Measurements from ENCODE around the gene PRPS1L1. TPM values are rescaled to one million over a fixed set of nuclear protein-coding genes. Genes with fewer than 3 reads are reported as not detected.

Gene PRPS1L1
- polyA plus RNA-seq, 5 donors: not detected

Other genes starting within 250 kb of the PRPS1L1 start
- 10 to 100 TPM; 23.9 to 46.6 (median 44.8) TPM for gene SNX13, start 87.4 kb downstream of the PRPS1L1 start, polyA plus RNA-seq (ENCODE audit: insufficient read depth in 1 of 5, insufficient read length in 5 of 5, low replicate concordance in 1 of 5)